K562 (cell line): ENCODE data around the gene TAS2R4. TPM values are rescaled to one million over a fixed set of nuclear protein-coding genes. Genes with fewer than 3 reads are reported as not detected.

Source experiments
- BRD9 ChIP-seq: fragments of 450-650 bp; IDR thresholded peaks from 2 replicates; pipeline ENCODE4 v1.6.1; 2018; ENCODE audit warnings: low read depth; ENCODE audit not compliant: partially characterized antibody
- GABPA ChIP-seq: fragments of 200-800 bp; sonication (Bioruptor generic); conservative IDR thresholded peaks from 2 replicates; pipeline ENCODE4 v1.6.1; 2016; ENCODE audit warnings: low read depth, missing genetic modification characterization, missing compliant biosample characterization
- HNRNPK ChIP-seq: fragments of 200-400 bp; formaldehyde crosslinking; IDR thresholded peaks from one replicate; pipeline ENCODE4 v1.6.1; 2018; ENCODE audit warnings: mild to moderate bottlenecking, low read depth, low read length; ENCODE audit not compliant: poor library complexity, severe bottlenecking
- KLF13 ChIP-seq: fragments of 450-650 bp; IDR thresholded peaks from 2 replicates; pipeline ENCODE4 v1.6.1; 2016; ENCODE audit warnings: missing genetic modification characterization, low read depth, mild to moderate bottlenecking, missing compliant biosample characterization, moderate library complexity, borderline replicate concordance
- L3MBTL2 ChIP-seq: fragments of 450-650 bp; IDR thresholded peaks from 2 replicates; pipeline ENCODE4 v1.6.1; 2016; ENCODE audit warnings: mild to moderate bottlenecking, moderate library complexity
- SNIP1 ChIP-seq: fragments of 450-650 bp; IDR thresholded peaks from 2 replicates; pipeline ENCODE4 v1.7.1; 2017; ENCODE audit warnings: low read depth, mild to moderate bottlenecking
- TEAD2 ChIP-seq: fragments of 450-650 bp; IDR thresholded peaks from 2 replicates; pipeline ENCODE4 v1.6.1; 2016; ENCODE audit warnings: missing genetic modification characterization, control low read depth, missing compliant biosample characterization
- ZNF644 ChIP-seq: fragments of 200-800 bp; sonication (Bioruptor generic); IDR thresholded peaks from 2 replicates; pipeline ENCODE4 v1.6.1; 2016; ENCODE audit warnings: low read depth, missing genetic modification characterization, missing compliant biosample characterization
- ZNF699 ChIP-seq: fragments of 250-450 bp; sonication (Bioruptor Pico); IDR thresholded peaks from 2 replicates; pipeline ENCODE4 v1.8.0; 2021; ENCODE audit warnings: mild to moderate bottlenecking, moderate library complexity; ENCODE audit not compliant: insufficient replicate concordance
- polyA plus RNA-seq, 8 experiments: library from polyadenylated mRNA; depleted of rRNA in 4 of 8; stranded (reverse) in 5 of 8; unstranded in 3 of 8; fragments of >200 nt; fragmentation: Nextera tagmentation in 2 of 8; fragmentation: Illumina TruSeq in 1 of 8; extraction: Ambion mirVana in 2 of 8; extraction: Trizol in 1 of 8; gene quantifications; 2 replicates each; pipeline versions ENCODE4 v1.2.1 to v1.2.3, GENCODE V29; 2011 to 2014; ENCODE audit warnings: inconsistent platforms in 1 of 8, missing spikeins in 1 of 8
- total RNA-seq, 7 experiments: library from RNA; depleted of rRNA in 6 of 7; stranded (reverse); fragments of >200 nt in 6 of 7; fragmentation: Illumina TruSeq in 2 of 7; extraction: Trizol in 2 of 7; gene quantifications; 2 replicates each; pipeline versions ENCODE4 v1.2.1 to v1.2.3, GENCODE V29; 2011 to 2021; ENCODE audit warnings: low replicate concordance in 1 of 7
- TF ChIP-seq, protein P1 (sequence below): fragments of 450-650 bp; IDR thresholded peaks from 2 replicates; pipeline ENCODE4 v1.6.1; 2016; ENCODE audit warnings: borderline replicate concordance
- TF ChIP-seq, protein P2 (sequence below): fragments of 250-450 bp; sonication (Bioruptor Pico); IDR thresholded peaks from 2 replicates; pipeline ENCODE4 v1.4.0; 2020; ENCODE audit warnings: mild to moderate bottlenecking
- TF ChIP-seq, protein P3 (sequence below): fragments of 250-450 bp; sonication (Bioruptor Pico); IDR thresholded peaks from 2 replicates; pipeline ENCODE4 v1.5.0; 2020; ENCODE audit warnings: mild to moderate bottlenecking, borderline replicate concordance
- TF ChIP-seq, protein P4 (sequence below): IDR thresholded peaks from 3 replicates; pipeline ENCODE4 v1.6.1; 2011; ENCODE audit warnings: borderline replicate concordance, mild to moderate bottlenecking; ENCODE audit not compliant: insufficient read length, insufficient read depth
- TF ChIP-seq, protein P5 (sequence below): fragments of 250-450 bp; sonication (Bioruptor Pico); IDR thresholded peaks from 2 replicates; pipeline ENCODE4 v1.8.0; 2021; ENCODE audit warnings: moderate library complexity, mild to moderate bottlenecking, inconsistent platforms

TAS2R4 gene
- total and polyA plus RNA-seq, 9 of the 15 experiments (the other 6 are each of a cell fraction or from before 2014, with no cell fraction given) = 0.04 to 2.1 (median 0.68) TPM

DNA sequence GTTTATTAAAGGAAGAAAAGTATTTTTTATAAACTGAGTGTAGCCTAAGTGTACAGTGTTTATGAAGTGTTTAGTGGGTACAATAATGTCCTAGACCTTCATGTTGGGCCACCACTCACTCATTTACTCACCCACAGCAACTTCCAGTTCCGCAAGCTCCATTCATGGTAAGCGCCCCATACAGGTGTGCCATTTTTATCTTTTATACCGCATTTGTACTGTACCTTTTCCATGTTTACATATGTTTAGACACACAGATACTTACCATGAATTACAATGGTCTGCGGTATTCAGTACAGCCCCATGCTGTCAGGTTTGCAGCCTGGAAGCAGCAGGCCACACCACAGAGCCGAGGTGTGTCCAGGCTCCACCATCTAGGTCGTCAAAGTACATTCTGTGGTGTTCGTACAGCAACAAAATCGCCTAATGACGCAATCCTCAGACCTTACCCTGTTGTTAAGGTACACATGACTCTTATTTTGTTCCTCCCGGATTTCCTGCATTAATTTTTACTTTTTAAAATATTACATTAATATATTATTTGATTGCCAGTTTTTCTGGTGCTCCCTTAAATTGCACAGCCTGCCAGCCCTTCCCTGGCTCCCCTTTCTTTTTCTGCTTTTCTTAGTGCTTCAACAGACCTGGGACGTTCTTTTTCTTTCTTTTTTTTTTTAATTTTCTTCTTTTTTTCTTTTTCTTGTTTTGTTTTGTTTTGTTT, 39.2 kb upstream of the TAS2R4 start (continued):
- TF ChIP-seq, protein P1, sequence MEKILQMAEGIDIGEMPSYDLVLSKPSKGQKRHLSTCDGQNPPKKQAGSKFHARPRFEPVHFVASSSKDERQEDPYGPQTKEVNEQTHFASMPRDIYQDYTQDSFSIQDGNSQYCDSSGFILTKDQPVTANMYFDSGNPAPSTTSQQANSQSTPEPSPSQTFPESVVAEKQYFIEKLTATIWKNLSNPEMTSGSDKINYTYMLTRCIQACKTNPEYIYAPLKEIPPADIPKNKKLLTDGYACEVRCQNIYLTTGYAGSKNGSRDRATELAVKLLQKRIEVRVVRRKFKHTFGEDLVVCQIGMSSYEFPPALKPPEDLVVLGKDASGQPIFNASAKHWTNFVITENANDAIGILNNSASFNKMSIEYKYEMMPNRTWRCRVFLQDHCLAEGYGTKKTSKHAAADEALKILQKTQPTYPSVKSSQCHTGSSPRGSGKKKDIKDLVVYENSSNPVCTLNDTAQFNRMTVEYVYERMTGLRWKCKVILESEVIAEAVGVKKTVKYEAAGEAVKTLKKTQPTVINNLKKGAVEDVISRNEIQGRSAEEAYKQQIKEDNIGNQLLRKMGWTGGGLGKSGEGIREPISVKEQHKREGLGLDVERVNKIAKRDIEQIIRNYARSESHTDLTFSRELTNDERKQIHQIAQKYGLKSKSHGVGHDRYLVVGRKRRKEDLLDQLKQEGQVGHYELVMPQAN = peak; percentile 22; the same call in 1 of the 2 replicates
- TF ChIP-seq HNRNPK = no peak
- TF ChIP-seq, protein P2, sequence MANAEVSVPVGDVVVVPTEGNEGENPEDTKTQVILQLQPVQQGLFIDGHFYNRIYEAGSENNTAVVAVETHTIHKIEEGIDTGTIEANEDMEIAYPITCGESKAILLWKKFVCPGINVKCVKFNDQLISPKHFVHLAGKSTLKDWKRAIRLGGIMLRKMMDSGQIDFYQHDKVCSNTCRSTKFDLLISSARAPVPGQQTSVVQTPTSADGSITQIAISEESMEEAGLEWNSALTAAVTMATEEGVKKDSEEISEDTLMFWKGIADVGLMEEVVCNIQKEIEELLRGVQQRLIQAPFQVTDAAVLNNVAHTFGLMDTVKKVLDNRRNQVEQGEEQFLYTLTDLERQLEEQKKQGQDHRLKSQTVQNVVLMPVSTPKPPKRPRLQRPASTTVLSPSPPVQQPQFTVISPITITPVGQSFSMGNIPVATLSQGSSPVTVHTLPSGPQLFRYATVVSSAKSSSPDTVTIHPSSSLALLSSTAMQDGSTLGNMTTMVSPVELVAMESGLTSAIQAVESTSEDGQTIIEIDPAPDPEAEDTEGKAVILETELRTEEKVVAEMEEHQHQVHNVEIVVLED (CRISPR knock-in tag) = no peak
- no peak for TF ChIP-seq ZNF699 (CRISPR knock-in tag)
- TF ChIP-seq, protein P3, sequence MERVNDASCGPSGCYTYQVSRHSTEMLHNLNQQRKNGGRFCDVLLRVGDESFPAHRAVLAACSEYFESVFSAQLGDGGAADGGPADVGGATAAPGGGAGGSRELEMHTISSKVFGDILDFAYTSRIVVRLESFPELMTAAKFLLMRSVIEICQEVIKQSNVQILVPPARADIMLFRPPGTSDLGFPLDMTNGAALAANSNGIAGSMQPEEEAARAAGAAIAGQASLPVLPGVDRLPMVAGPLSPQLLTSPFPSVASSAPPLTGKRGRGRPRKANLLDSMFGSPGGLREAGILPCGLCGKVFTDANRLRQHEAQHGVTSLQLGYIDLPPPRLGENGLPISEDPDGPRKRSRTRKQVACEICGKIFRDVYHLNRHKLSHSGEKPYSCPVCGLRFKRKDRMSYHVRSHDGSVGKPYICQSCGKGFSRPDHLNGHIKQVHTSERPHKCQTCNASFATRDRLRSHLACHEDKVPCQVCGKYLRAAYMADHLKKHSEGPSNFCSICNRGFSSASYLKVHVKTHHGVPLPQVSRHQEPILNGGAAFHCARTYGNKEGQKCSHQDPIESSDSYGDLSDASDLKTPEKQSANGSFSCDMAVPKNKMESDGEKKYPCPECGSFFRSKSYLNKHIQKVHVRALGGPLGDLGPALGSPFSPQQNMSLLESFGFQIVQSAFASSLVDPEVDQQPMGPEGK = no peak
- TF ChIP-seq L3MBTL2 = no peak
- TF ChIP-seq, protein P4, sequence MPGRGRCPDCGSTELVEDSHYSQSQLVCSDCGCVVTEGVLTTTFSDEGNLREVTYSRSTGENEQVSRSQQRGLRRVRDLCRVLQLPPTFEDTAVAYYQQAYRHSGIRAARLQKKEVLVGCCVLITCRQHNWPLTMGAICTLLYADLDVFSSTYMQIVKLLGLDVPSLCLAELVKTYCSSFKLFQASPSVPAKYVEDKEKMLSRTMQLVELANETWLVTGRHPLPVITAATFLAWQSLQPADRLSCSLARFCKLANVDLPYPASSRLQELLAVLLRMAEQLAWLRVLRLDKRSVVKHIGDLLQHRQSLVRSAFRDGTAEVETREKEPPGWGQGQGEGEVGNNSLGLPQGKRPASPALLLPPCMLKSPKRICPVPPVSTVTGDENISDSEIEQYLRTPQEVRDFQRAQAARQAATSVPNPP = no peak
- no peak for TF ChIP-seq KLF13
- no peak for TF ChIP-seq GABPA (tag)
- peak; percentile 67 for TF ChIP-seq SNIP1
- no peak for TF ChIP-seq TEAD2 (tag)
- TF ChIP-seq BRD9 = no peak
- TF ChIP-seq, protein P5, sequence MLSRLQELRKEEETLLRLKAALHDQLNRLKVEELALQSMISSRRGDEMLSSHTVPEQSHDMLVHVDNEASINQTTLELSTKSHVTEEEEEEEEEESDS (CRISPR knock-in tag) = no peak
- TF ChIP-seq ZNF644 (tag) = no peak
